CD4-positive, CD25-positive, alpha-beta regulatory T cell (primary cell): Measurements from ENCODE around the gene CIDEA. TPM values are rescaled to one million over a fixed set of nuclear protein-coding genes. Genes with fewer than 3 reads are reported as not detected.

Experiments
- ATAC-seq, 2 donors: fragments of 150-1000 bp; cut with Tn5 transposase; one replicate each; pipeline ENCODE4 v1.10.0; 2021; ENCODE audit warnings: low read depth in 2 of 2, moderate number of reproducible peaks in 2 of 2, moderate library complexity in 1 of 2
- DNase-seq, 3 donors: peaks; one replicate each; pipeline versions ENCODE4 v3.0.0 to v3.0.0-alpha.2; 2012 to 2022; ENCODE audit warnings: mixed read lengths in 1 of 3
- H3K27ac ChIP-seq: one replicate; pipeline ENCODE4 v1.7.0; 2013; ENCODE audit warnings: mild to moderate bottlenecking, low read length; ENCODE audit not compliant: insufficient read depth, poor library complexity, severe bottlenecking
- H3K27me3 ChIP-seq: one replicate; pipeline ENCODE4 v1.7.0; 2013; ENCODE audit warnings: low read length; ENCODE audit not compliant: control insufficient read depth, insufficient read depth
- H3K36me3 ChIP-seq: one replicate; pipeline ENCODE4 v1.7.0; 2013; ENCODE audit warnings: mild to moderate bottlenecking, low read length, moderate library complexity; ENCODE audit not compliant: control insufficient read depth, insufficient read depth
- H3K4me1 ChIP-seq: 2 replicates; pipeline ENCODE4 v1.7.0; 2013; ENCODE audit warnings: mild to moderate bottlenecking, low read length; ENCODE audit not compliant: insufficient read depth, control insufficient read depth, poor library complexity, severe bottlenecking
- H3K4me3 ChIP-seq: one replicate; pipeline ENCODE4 v1.7.0; 2013; ENCODE audit warnings: low read depth, mild to moderate bottlenecking, low read length, moderate library complexity
- H3K9me3 ChIP-seq, 2 experiments: 1 replicate in 1 of 2; 2 replicates in 1 of 2; pipeline ENCODE4 v1.7.0; 2013; ENCODE audit warnings: low read length in 2 of 2, mild to moderate bottlenecking in 1 of 2, moderate library complexity in 1 of 2; ENCODE audit not compliant: control insufficient read depth in 2 of 2
- H3K27ac Mint-ChIP-seq, 3 donors: one replicate each; pipeline ENCODE4 v1.8.0; 2020 to 2022; ENCODE audit warnings: mild to moderate bottlenecking in 3 of 3, mixed read lengths in 3 of 3, moderate library complexity in 2 of 3
- H3K27me3 Mint-ChIP-seq: one replicate; pipeline ENCODE4 v1.8.0; 2022; ENCODE audit warnings: mild to moderate bottlenecking, mixed read lengths
- H3K36me3 Mint-ChIP-seq: one replicate; pipeline ENCODE4 v1.8.0; 2020; ENCODE audit warnings: mixed read lengths
- H3K4me1 Mint-ChIP-seq, 4 donors: one replicate each; pipeline ENCODE4 v1.8.0; 2020 to 2022; ENCODE audit warnings: mixed read lengths in 4 of 4, mild to moderate bottlenecking in 1 of 4
- H3K4me3 Mint-ChIP-seq, 4 donors: one replicate each; pipeline ENCODE4 v1.8.0; 2020 to 2022; ENCODE audit warnings: mild to moderate bottlenecking in 4 of 4, mixed read lengths in 4 of 4, moderate library complexity in 3 of 4
- H3K9me3 Mint-ChIP-seq, 7 donors: one replicate each; pipeline ENCODE4 v1.8.0; 2020 to 2022; ENCODE audit warnings: mixed read lengths in 7 of 7, mild to moderate bottlenecking in 3 of 7, moderate library complexity in 2 of 7
- polyA plus RNA-seq, 4 donors: library from polyadenylated mRNA; unstranded; fragments of 300-500 nt; fragmentation: Illumina TruSeq; gene quantifications; one replicate each; pipeline ENCODE4 v1.2.3, GENCODE V29; 2021
- total RNA-seq: library from RNA; stranded (reverse); gene quantifications from one replicate; pipeline ENCODE4 v1.2.3, GENCODE V29; 2022

The CIDEA gene
- total and polyA plus RNA-seq, 5 donors from 2014 or later, result not detected

DNA sequence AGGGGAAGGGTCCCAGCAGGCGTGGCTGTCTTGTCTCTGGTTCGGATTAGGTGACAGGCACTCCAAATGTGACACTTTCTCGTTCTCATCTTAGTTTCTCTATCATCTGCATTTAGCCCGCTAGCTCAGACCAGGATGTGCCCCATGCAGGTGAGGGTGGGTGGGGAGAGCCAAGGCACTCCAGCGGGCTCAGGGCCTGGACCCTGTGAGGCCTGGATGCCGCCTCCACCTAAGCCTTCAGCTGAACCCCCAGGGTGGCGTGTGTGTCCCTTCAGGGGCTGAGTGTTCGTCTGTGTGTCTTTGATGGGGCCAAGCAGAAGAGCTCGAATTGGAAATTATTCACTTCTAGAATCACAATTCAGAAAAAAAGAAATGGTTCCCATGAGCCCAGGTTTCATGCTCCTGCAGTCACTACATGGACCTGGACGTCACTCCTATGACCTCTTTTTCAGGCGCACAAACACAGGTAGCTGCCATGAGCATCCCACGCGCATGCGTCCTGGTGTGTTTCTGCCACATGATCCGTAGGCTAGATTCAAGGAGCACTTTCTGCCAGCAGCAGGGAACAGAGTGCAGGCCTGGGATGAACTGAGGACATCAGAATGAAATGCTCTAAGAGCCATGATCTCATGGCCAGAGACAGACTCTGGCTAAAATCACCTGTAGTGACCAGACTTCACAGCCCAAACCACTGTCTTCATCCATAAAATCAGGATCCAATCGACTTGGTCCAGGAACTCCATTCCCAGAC, 25.8 kb downstream of the CIDEA start:
- no peak for ATAC-seq
- Mint-ChIP-seq H3K36me3 (no peaks in the 10 kb centered on the region), H3K27ac (no peak overlapping the region), H3K27me3 (peaks cover 30% of the 10 kb centered on the region), H3K4me1 (no peaks in the 10 kb centered on the region), H3K9me3 (no peaks in the 10 kb centered on the region), H3K4me3 (no peak overlapping the region)
- H3K4me1 ChIP-seq, result no peaks in the 10 kb centered on the region
- no peaks in the 10 kb centered on the region for H3K36me3 ChIP-seq
- H3K4me3 ChIP-seq, result no peak overlapping the region
- no peak overlapping the region for H3K27ac ChIP-seq
- H3K9me3 ChIP-seq, result no peaks in the 10 kb centered on the region
- H3K27me3 ChIP-seq, result no peaks in the 10 kb centered on the region
- no peak for DNase-seq

DNA sequence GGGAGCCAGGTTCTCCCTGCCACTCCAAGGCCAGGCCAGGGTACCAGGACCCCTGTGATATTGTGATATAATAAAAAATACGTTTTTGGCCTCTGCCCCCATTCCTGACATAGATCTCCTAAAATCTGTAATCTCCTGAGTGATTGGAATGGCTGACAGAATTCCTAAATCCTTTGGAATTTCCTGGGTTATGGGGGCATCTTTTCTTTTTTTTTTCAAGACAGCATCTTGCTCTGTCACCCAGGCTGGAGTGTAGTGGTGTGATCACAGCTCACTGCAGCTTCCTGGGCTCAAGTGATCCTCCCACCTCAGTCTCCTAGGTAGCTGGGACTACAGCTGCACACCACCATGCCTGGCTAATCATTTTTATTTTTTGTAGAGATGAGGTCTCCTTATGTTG, 27.7 kb downstream of the CIDEA start:
- DNase-seq (no peak), ATAC-seq (no peak)
- H3K4me1 ChIP-seq, result no peaks in the 10 kb centered on the region
- no peak overlapping the region for H3K27ac ChIP-seq
- H3K4me3 Mint-ChIP-seq, result no peak overlapping the region
- H3K27ac Mint-ChIP-seq, result no peak overlapping the region
- no peaks in the 10 kb centered on the region for H3K4me1 Mint-ChIP-seq
- H3K9me3 ChIP-seq, result no peaks in the 10 kb centered on the region
- no peak overlapping the region for H3K4me3 ChIP-seq
- no peaks in the 10 kb centered on the region for H3K9me3 Mint-ChIP-seq
- H3K27me3 ChIP-seq, result no peaks in the 10 kb centered on the region
- no peaks in the 10 kb centered on the region for H3K36me3 Mint-ChIP-seq
- peaks cover 39% of the 10 kb centered on the region for H3K27me3 Mint-ChIP-seq
- no peaks in the 10 kb centered on the region for H3K36me3 ChIP-seq

DNA sequence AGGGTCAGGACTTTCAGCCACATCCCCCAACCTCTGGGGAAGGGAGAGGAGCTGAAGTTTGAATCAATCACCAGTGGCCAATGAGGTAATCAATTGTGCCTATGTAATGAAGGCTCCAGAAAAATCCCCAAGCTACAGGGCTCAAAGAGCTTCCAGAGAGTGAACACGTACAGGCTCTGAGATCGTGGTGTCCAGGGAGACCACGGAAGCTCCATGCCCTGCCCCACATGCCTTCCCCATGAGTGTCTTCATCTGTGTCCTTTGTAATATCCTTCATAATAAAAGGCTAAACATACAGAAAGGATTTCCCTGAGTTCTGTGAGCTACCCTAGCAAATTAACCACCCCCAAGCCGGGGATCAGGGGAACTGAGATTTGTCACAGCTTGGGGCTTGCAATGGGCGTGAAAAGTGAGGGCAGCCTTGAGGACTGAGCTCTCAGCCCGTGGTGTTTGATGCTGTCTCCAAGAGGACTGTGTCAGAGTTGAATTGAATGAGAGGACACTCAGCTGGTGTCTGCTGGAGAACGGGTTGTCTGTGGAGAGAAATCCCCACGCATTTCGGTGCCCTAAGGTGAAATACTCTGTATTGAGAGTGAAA, 28.4 kb downstream of the CIDEA start:
- ATAC-seq (no peak), DNase-seq (no peak)
- Mint-ChIP-seq H3K4me1 (no peaks in the 10 kb centered on the region), H3K9me3 (no peaks in the 10 kb centered on the region), H3K27ac (no peak overlapping the region), H3K4me3 (no peak overlapping the region), H3K27me3 (peaks cover 39% of the 10 kb centered on the region), H3K36me3 (no peaks in the 10 kb centered on the region)
- Histone ChIP-seq H3K9me3 (no peaks in the 10 kb centered on the region), H3K4me1 (no peaks in the 10 kb centered on the region), H3K27me3 (no peaks in the 10 kb centered on the region), H3K27ac (no peak overlapping the region), H3K4me3 (no peak overlapping the region), H3K36me3 (no peaks in the 10 kb centered on the region)

DNA sequence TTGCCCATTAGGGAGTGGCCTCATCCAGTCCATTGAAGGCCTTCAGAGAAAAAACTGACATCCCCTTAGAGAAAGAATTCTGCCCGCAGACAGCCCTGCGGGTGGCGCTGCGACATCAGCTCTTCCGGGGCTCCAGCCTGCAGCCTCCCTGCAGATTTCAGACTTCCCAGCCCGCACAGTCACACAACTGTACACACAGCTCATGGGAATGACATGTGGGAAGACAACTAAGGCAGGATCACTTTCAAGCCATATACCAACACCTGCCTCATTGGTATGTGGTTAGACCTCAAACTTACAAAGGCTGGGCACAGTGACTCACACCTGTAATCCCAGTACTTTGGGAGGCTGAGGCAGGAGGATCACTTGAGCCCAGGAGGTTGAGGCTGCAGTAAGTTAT, 29.1 kb downstream of the CIDEA start:
- no peak overlapping the region for H3K4me3 ChIP-seq
- no peak overlapping the region for H3K27ac ChIP-seq
- H3K4me3 Mint-ChIP-seq, result no peak overlapping the region
- no peaks in the 10 kb centered on the region for H3K36me3 Mint-ChIP-seq
- H3K4me1 Mint-ChIP-seq, result no peaks in the 10 kb centered on the region
- no peaks in the 10 kb centered on the region for H3K9me3 ChIP-seq
- no peak overlapping the region for H3K27ac Mint-ChIP-seq
- DNase-seq (no peak), ATAC-seq (no peak)
- H3K9me3 Mint-ChIP-seq, result no peaks in the 10 kb centered on the region
- H3K27me3 Mint-ChIP-seq, result peaks cover 46% of the 10 kb centered on the region
- H3K36me3 ChIP-seq, result no peaks in the 10 kb centered on the region
- no peaks in the 10 kb centered on the region for H3K27me3 ChIP-seq
- no peaks in the 10 kb centered on the region for H3K4me1 ChIP-seq

DNA sequence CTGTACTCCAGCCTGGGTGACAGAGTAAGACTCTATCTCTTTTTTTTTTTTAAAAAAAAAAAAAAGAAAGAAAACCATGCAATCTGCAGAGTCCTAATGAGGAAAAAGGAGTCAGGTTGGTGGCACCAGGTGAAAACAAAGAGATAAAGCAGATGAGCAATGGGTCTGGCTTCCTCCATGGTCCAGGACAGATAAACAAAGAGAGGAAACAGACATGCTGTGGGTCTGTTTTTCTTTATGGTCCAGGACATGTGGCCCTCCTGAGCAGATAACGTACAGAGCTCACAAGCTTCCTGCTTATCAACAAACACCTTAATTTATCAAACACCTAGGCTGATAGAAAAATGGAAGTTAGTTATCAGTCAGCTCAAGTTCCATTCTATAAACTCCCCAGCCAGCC, 29.5 kb downstream of the CIDEA start:
- H3K27ac ChIP-seq, result no peak overlapping the region
- Mint-ChIP-seq H3K27me3 (peaks cover 50% of the 10 kb centered on the region), H3K27ac (no peak overlapping the region), H3K4me1 (no peaks in the 10 kb centered on the region), H3K36me3 (no peaks in the 10 kb centered on the region), H3K4me3 (no peak overlapping the region), H3K9me3 (peaks cover 0 to 2% (median 0%) of the 10 kb centered on the region in 7 donors)
- H3K9me3 ChIP-seq, result no peaks in the 10 kb centered on the region
- DNase-seq, result no peak
- peaks cover 3% of the 10 kb centered on the region for H3K27me3 ChIP-seq
- ATAC-seq, result no peak
- H3K4me1 ChIP-seq, result no peaks in the 10 kb centered on the region
- H3K4me3 ChIP-seq, result no peak overlapping the region
- no peaks in the 10 kb centered on the region for H3K36me3 ChIP-seq

DNA sequence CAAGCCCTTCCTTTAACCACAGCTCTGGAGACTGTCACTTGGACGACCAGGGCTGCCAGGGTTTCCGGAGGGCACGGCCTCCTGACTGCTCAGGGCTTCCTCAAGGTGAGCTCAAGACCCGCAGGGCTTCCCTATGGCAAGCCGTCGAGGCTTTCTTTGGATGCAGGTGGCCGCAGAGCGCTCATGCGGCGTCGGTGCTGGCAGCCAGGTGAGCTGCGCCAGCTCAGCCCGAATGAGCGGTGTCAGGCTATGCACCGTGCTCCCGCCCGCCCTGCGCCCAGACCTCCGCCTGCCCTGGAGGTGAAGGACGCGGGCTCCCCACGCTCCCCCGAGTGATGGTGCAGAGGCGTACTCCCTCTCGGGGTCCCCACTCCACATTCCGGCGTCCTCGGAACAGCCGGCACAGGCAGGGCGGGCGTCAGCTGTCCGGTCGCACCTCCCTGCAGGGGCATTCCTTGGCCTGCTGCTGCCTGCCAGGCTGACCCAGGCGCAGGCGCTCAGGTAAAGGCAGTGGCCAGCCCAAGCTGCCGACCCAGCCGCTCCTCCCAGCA, 33.0 kb downstream of the CIDEA start:
- peaks cover 39% of the 10 kb centered on the region for H3K27me3 Mint-ChIP-seq
- H3K9me3 Mint-ChIP-seq, result peaks cover 0 to 3% (median 0%) of the 10 kb centered on the region in 7 donors

DNA sequence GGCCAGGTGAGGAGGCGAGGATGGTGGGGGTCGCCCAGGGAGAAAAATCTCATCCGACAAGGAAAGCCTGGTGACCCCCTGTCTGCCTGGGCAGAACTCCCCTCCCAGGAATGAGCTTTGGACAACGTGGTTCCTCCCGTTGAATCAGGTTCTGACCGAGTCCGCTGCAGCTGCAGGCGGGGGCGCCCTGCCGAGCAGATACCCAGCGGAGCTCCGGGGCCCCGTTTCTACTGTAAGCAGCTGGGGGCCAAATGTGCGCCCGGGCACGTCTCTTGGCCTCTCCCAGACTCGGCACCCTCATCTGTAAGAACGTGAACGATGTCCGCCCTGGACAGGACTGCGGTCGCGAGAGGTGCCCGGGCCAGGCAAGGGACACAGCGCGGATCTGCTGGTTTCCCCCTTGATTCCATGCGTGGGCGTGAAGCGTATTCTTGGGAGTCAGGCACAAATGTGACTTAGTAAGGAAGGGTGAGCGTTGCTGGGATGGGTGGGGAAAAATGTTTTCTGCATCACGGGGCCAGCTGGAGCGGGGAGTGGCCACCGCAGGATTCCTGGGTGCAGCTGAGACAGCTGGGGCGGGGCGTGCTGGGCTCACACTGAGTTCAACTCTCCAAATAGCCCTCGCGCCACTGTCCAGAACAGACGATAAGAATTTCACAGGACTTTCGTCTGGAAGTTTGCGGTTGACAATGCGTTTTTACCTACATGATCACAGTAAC, 33.7 kb downstream of the CIDEA start:
- peaks cover 0 to 3% (median 0%) of the 10 kb centered on the region in 7 donors for H3K9me3 Mint-ChIP-seq
- Histone ChIP-seq H3K9me3 (no peaks in the 10 kb centered on the region), H3K4me1 (no peaks in the 10 kb centered on the region), H3K27me3 (peaks cover 5% of the 10 kb centered on the region), H3K36me3 (no peaks in the 10 kb centered on the region), H3K27ac (no peak overlapping the region), H3K4me3 (no peak overlapping the region)
- no peak overlapping the region for H3K4me3 Mint-ChIP-seq
- H3K36me3 Mint-ChIP-seq, result no peaks in the 10 kb centered on the region
- peaks cover 34% of the 10 kb centered on the region for H3K27me3 Mint-ChIP-seq
- ATAC-seq (no peak), DNase-seq (no peak)
- no peaks in the 10 kb centered on the region for H3K4me1 Mint-ChIP-seq
- H3K27ac Mint-ChIP-seq, result no peak overlapping the region

More for the DNA sequence above, 33.0 kb downstream of the CIDEA start:
- no peak for ATAC-seq
- Mint-ChIP-seq H3K4me1 (no peaks in the 10 kb centered on the region), H3K27ac (no peak overlapping the region), H3K4me3 (no peak overlapping the region), H3K36me3 (no peaks in the 10 kb centered on the region)
- no peaks in the 10 kb centered on the region for H3K4me1 ChIP-seq
- H3K27me3 ChIP-seq, result peaks cover 5% of the 10 kb centered on the region
- H3K27ac ChIP-seq, result no peak overlapping the region
- no peak for DNase-seq
- H3K36me3 ChIP-seq, result no peaks in the 10 kb centered on the region
- no peak overlapping the region for H3K4me3 ChIP-seq
- H3K9me3 ChIP-seq, result no peaks in the 10 kb centered on the region
